Eye (tissue), 1 donor: Measurements from ENCODE around the gene ADAM12.
"Not testable (repeated sequence)": the region's sequence is repeated elsewhere in the genome, so short reads cannot be mapped to it uniquely, and the experiment has no call there.

Experiments used
- DNase-seq: peaks from one replicate; pipeline ENCODE4 v3.0.0-alpha.2; 2015

Gene ADAM12

GRCh38 chr10:125999694-126000093, 388.6 kb downstream of the ADAM12 start:
- no peak for DNase-seq

GRCh38 chr10:125997586-125997985, 390.7 kb downstream of the ADAM12 start:
- DNase-seq, result no peak

GRCh38 chr10:125995726-125996304, 392.5 kb downstream of the ADAM12 start:
- no peak for DNase-seq

- DNase-seq, result no peak
Observed at GRCh38 chr10:125994601-125995000, 393.7 kb downstream of the ADAM12 start.

GRCh38 chr10:125992254-125992653, 396.0 kb downstream of the ADAM12 start:
- DNase-seq, result no peak

GRCh38 chr10:125991392-125991791, 396.9 kb downstream of the ADAM12 start:
- DNase-seq, result no peak

GRCh38 chr10:125990974-125991373, 397.3 kb downstream of the ADAM12 start:
- no peak for DNase-seq

- DNase-seq, result no peak
Observed at GRCh38 chr10:125989791-125990190, 398.5 kb downstream of the ADAM12 start.

GRCh38 chr10:125985557-125986240, 402.6 kb downstream of the ADAM12 start:
- DNase-seq, result no peak

GRCh38 chr10:125984865-125985495, 403.3 kb downstream of the ADAM12 start:
- DNase-seq, result no peak

- DNase-seq, result no peak
Observed at GRCh38 chr10:125984346-125984745, 403.9 kb downstream of the ADAM12 start.

- DNase-seq, result no peak
Observed at GRCh38 chr10:125983656-125984055, 404.6 kb downstream of the ADAM12 start.

GRCh38 chr10:125983161-125983560, 405.1 kb downstream of the ADAM12 start:
- peak; percentile 31 for DNase-seq

- DNase-seq, result peak; percentile 96
Observed at GRCh38 chr10:125982260-125982948, 405.9 kb downstream of the ADAM12 start.

- DNase-seq, result peak; percentile 91
Observed at GRCh38 chr10:125980521-125981035, 407.7 kb downstream of the ADAM12 start.

- peak; percentile 11 for DNase-seq
Observed at GRCh38 chr10:125979976-125980375, 408.3 kb downstream of the ADAM12 start.

- DNase-seq, result no peak
Observed at GRCh38 chr10:125976960-125977605, 411.2 kb downstream of the ADAM12 start.

GRCh38 chr10:125970077-125970630, 418.1 kb downstream of the ADAM12 start:
- not testable (repeated sequence) for DNase-seq

GRCh38 chr10:125967533-125967932, 420.7 kb downstream of the ADAM12 start:
- DNase-seq, result no peak

- DNase-seq, result no peak
Observed at GRCh38 chr10:125964558-125964957, 423.7 kb downstream of the ADAM12 start.
